IMR-90 (cell line): Measurements from ENCODE around the gene PPM1M. TPM values are rescaled to one million over a fixed set of nuclear protein-coding genes. Genes with fewer than 3 reads are reported as not detected.

ENCODE experiments used
- ATAC-seq: fragments of 200-7000 bp; cut with Tn5 transposase; 2 replicates; pipeline ENCODE4 v1.9.1; 2020; ENCODE audit warnings: low read depth, mild to moderate bottlenecking, moderate library complexity
- BruUV-seq: library from RNA; stranded (reverse); fragments of 400-500 nt; replicated peaks from 2 replicates; lab custom pipeline; 2021; lab: Mats Ljungman, UMichigan
- CTCF ChIA-PET: fragments of 300-600 bp; formaldehyde crosslinking; extraction: SDS; loops from one replicate; lab custom pipeline; 2021; ENCODE audit warnings: antibody characterized with exemption; lab: Yijun Ruan, JAX
- POLR2A ChIA-PET: fragments of 300-600 bp; sonication (Branson Sonifier 250); formaldehyde crosslinking; loops from one replicate; lab custom pipeline; 2022; ENCODE audit warnings: antibody characterized with exemption; ENCODE audit not compliant: unreplicated experiment; lab: Charles Lee
- DNase-seq: peaks from one replicate; pipeline ENCODE4 v3.0.0; 2013
- H2AFZ ChIP-seq: replicated peaks from 2 replicates; pipeline ENCODE3; 2013; ENCODE audit warnings: low read length, mild to moderate bottlenecking; ENCODE audit not compliant: poor library complexity
- H2AK5ac ChIP-seq: 2 replicates; pipeline ENCODE4 v1.6.1; 2013; ENCODE audit warnings: low read depth, low read length, inconsistent platforms
- H2AK9ac ChIP-seq: replicated peaks from 2 replicates; pipeline ENCODE3; 2013; ENCODE audit warnings: mild to moderate bottlenecking, low read depth, low read length, moderate library complexity; ENCODE audit not compliant: poor library complexity
- H2BK120ac ChIP-seq: 2 replicates; pipeline ENCODE4 v1.6.1; 2013; ENCODE audit warnings: low read depth, low read length, inconsistent platforms
- H2BK15ac ChIP-seq: 3 replicates; pipeline ENCODE4 v1.6.1; 2013; ENCODE audit warnings: low read depth, low read length, inconsistent platforms
- H2BK20ac ChIP-seq: 2 replicates; pipeline ENCODE4 v1.6.1; 2013; ENCODE audit warnings: low read depth, mild to moderate bottlenecking, inconsistent platforms, low read length, moderate library complexity
- H2BK5ac ChIP-seq: 2 replicates; pipeline ENCODE4 v1.6.1; 2013; ENCODE audit warnings: mild to moderate bottlenecking, low read depth, low read length, inconsistent platforms; ENCODE audit not compliant: poor library complexity, severe bottlenecking
- H3K14ac ChIP-seq: replicated peaks from 2 replicates; pipeline ENCODE4 v1.6.1; 2013; ENCODE audit warnings: low read depth, low read length, inconsistent platforms
- H3K18ac ChIP-seq: 2 replicates; pipeline ENCODE4 v1.6.1; 2013; ENCODE audit warnings: low read depth, low read length, control low read depth
- H3K23ac ChIP-seq: 2 replicates; pipeline ENCODE4 v1.6.1; 2013; ENCODE audit warnings: low read depth, low read length, inconsistent platforms
- H3K27ac ChIP-seq: 2 replicates; pipeline ENCODE4 v1.5.1; 2013; ENCODE audit warnings: mild to moderate bottlenecking, control low read depth, low read length; ENCODE audit not compliant: insufficient read depth
- H3K27me3 ChIP-seq: 2 replicates; pipeline ENCODE4 v1.6.1; 2013; ENCODE audit warnings: low read length; ENCODE audit not compliant: control insufficient read depth, insufficient read depth
- H3K36me3 ChIP-seq: 2 replicates; pipeline ENCODE4 v1.6.1; 2013; ENCODE audit warnings: low read length, mixed read lengths; ENCODE audit not compliant: control insufficient read depth, insufficient read depth
- H3K4ac ChIP-seq: 2 replicates; pipeline ENCODE4 v1.6.1; 2013; ENCODE audit warnings: low read depth, low read length, inconsistent platforms
- H3K4me1 ChIP-seq: 2 replicates; pipeline ENCODE4 v1.6.1; 2013; ENCODE audit warnings: low read length, mixed read lengths; ENCODE audit not compliant: control insufficient read depth, insufficient read depth
- H3K4me2 ChIP-seq: 2 replicates; pipeline ENCODE4 v1.6.1; 2013; ENCODE audit warnings: low read depth, mild to moderate bottlenecking, control low read depth, low read length, moderate library complexity
- H3K4me3 ChIP-seq: 2 replicates; pipeline ENCODE4 v1.5.1; 2013; ENCODE audit warnings: low read depth, mild to moderate bottlenecking, control low read depth, low read length, moderate library complexity; ENCODE audit not compliant: insufficient read depth
- H3K56ac ChIP-seq: 2 replicates; pipeline ENCODE4 v1.6.1; 2013; ENCODE audit warnings: low read length, inconsistent platforms; ENCODE audit not compliant: insufficient read depth; ENCODE audit errors: extremely low read depth
- H3K79me1 ChIP-seq, 2 experiments: 2 replicates each; pipeline ENCODE4 v1.6.1; 2013; ENCODE audit warnings: low read length in 2 of 2, inconsistent platforms in 1 of 2, low read depth in 1 of 2
- H3K9ac ChIP-seq: 2 replicates; pipeline ENCODE4 v1.6.1; 2013; ENCODE audit warnings: low read depth, low read length, control low read depth
- H3K9me1 ChIP-seq: 2 replicates; pipeline ENCODE4 v1.6.1; 2013; ENCODE audit warnings: low read length, inconsistent platforms; ENCODE audit not compliant: insufficient read depth
- H3K9me3 ChIP-seq: 2 replicates; pipeline ENCODE4 v1.6.1; 2013; ENCODE audit warnings: low read length; ENCODE audit not compliant: control insufficient read depth, insufficient read depth
- H4K20me1 ChIP-seq: 2 replicates; pipeline ENCODE4 v1.6.1; 2013; ENCODE audit warnings: low read length, inconsistent platforms; ENCODE audit not compliant: insufficient read depth
- H4K5ac ChIP-seq: 2 replicates; pipeline ENCODE4 v1.6.1; 2013; ENCODE audit warnings: mild to moderate bottlenecking, low read depth, low read length, control low read depth
- H4K8ac ChIP-seq, 2 experiments: 2 replicates each; pipeline ENCODE4 v1.6.1; 2013; ENCODE audit warnings: low read depth in 2 of 2, low read length in 2 of 2, control low read depth in 1 of 2, inconsistent platforms in 1 of 2
- H4K91ac ChIP-seq: 2 replicates; pipeline ENCODE4 v1.6.1; 2013; ENCODE audit warnings: low read depth, low read length, inconsistent platforms; ENCODE audit not compliant: insufficient read depth
- BHLHE40 ChIP-seq: fragments of 150-350 bp; IDR thresholded peaks from 2 replicates; pipeline ENCODE4 v1.6.1; 2016; ENCODE audit warnings: mild to moderate bottlenecking, low read depth, low read length
- MAFK ChIP-seq: IDR thresholded peaks from 2 replicates; pipeline ENCODE4 v1.6.1; 2012; ENCODE audit warnings: low read depth, low read length, improper control_type of control experiment
- MAZ ChIP-seq: IDR thresholded peaks from 2 replicates; pipeline ENCODE4 v1.6.1; 2012; ENCODE audit warnings: low read depth, mild to moderate bottlenecking, low read length, improper control_type of control experiment, moderate library complexity, borderline replicate concordance
- WGBS, 2 experiments: methylation state at CpG; one replicate each; pipeline versions ENCODE4 v1.1.5 to v1.1.7; 2013; ENCODE audit warnings: missing lambda C conversion rate in 2 of 2; ENCODE audit not compliant: insufficient read length in 1 of 2; ENCODE audit errors: extremely low coverage in 2 of 2; 5-methylcytosine and 5-hydroxymethylcytosine counted together
- dilution Hi-C: fragments of 300-500 bp; cut with HindIII; formaldehyde crosslinking; loops from one replicate; pipeline ENCODE4 v1.14.3; 2018; ENCODE audit warnings: low sequenced_read_pairs; ENCODE audit not compliant: unreplicated experiment
- in situ Hi-C: fragments of 300-500 bp; cut with MboI; formaldehyde crosslinking; loops from 3 replicates; pipeline ENCODE4 v1.14.3; 2019; ENCODE audit warnings: low sequenced_read_pairs, inconsistent platforms, mixed read lengths
- intact Hi-C: fragments of 100-400 bp; cut with micrococcal nuclease; formaldehyde crosslinking; loops from 2 replicates; pipeline ENCODE4 v1.10.0; 2022
- polyA plus RNA-seq, 3 experiments: library from polyadenylated mRNA; depleted of rRNA; stranded (reverse); fragments of >200 nt; gene quantifications; 2 replicates each; pipeline ENCODE4 v1.2.3, GENCODE V29; 2012; ENCODE audit warnings: low replicate concordance in 1 of 3
- total RNA-seq: library from RNA; depleted of rRNA; stranded (reverse); fragments of >200 nt; gene quantifications from 2 replicates; pipeline ENCODE4 v1.2.3, GENCODE V29; 2012

PPM1M gene
- total and polyA plus RNA-seq, 2 of the 4 experiments (the other 2 are of a cell fraction): 12.2 to 18.1 TPM

DNA sequence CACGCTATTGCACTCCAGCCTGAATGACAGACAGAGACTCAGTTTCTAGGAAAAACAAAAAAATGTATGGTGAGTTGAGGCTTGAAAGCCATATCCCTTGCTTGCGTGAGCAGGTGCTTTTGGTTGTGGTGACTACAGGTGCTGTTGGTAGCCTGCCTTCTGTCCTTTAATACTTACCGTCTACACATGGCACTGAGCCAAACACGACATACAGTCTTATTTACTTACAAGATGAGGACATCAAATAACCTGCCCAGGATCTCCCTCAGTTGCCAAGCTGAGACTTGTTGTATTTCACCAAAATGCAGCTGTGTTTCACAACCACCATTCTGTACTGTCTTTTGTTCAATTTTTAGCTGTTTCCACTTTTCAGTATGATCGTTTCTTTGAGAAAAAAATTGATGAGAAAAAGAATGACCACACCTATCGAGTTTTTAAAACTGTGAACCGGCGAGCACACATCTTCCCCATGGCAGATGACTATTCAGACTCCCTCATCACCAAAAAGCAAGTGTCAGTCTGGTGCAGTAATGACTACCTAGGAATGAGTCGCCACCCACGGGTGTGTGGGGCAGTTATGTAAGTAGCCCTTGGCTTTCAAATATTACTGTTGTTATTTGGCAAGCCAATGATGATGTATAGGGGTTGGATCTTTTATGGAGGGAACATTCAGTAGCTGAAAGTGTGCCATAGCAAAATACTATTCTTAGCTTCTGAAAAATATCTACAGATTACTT is 41.1 kb upstream of the PPM1M start (continued):
- no peak for TF ChIP-seq BHLHE40

DNA sequence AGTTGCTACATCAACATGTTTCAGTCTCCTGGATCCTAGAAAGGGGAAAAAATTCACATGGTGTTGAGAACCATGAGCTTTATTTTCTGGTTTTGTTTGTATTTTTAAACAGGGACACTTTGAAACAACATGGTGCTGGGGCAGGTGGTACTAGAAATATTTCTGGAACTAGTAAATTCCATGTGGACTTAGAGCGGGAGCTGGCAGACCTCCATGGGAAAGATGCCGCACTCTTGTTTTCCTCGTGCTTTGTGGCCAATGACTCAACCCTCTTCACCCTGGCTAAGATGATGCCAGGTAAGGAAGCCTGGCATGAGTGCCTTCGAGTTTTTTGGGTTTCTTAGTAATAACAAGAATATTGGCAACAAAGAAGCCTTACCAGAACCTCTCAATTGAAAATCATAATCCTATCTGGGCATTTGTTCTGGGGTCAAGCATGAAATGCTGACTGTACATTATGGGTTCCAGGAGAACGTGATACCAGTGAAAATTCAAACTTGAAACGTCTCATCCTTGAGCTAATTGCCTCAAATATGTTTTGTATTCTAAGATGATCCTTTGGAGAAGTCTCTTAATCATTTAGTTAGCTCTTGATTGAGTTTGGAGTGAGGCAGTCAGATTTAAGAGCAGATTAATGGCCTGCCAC is 39.7 kb upstream of the PPM1M start:
- no peak for TF ChIP-seq MAZ
- peak; percentile 61 for TF ChIP-seq MAFK

More for the DNA sequence above, 39.7 kb upstream of the PPM1M start:
- no peak overlapping the region for H3K56ac ChIP-seq
- H3K4me3 ChIP-seq: no peak overlapping the region
- H2AK5ac ChIP-seq: no peak overlapping the region
- H3K9me1 ChIP-seq: peaks cover 7% of the 10 kb centered on the region
- H3K4me2 ChIP-seq: no peak overlapping the region
- peaks cover 5% of the 10 kb centered on the region; the same call in 1 of the 2 replicates for H4K20me1 ChIP-seq
- no peak overlapping the region for H2BK15ac ChIP-seq
- no peak overlapping the region for H3K4ac ChIP-seq
- no peak overlapping the region for H4K8ac ChIP-seq
- no peak for ATAC-seq
- H3K9me3 ChIP-seq: no peaks in the 10 kb centered on the region
- no peak overlapping the region for H2AK9ac ChIP-seq
- H3K23ac ChIP-seq: no peak overlapping the region
- DNase-seq: no peak
- WGBS, 2 experiments: 80% methylated on average over 1 of the region's 6 CpGs; no CpG with 5 or more reads in 1 of the 2 experiments
- H2BK20ac ChIP-seq: no peak overlapping the region
- peaks cover 73% of the 10 kb centered on the region for H3K36me3 ChIP-seq
- no peak overlapping the region for H4K5ac ChIP-seq
- no peak overlapping the region for H2BK5ac ChIP-seq
- H3K27me3 ChIP-seq: no peaks in the 10 kb centered on the region
- ChIA-PET POLR2A (no interaction called here), CTCF (no interaction called here)
- H3K4me1 ChIP-seq: peaks cover 2% of the 10 kb centered on the region; the same call in 1 of the 2 replicates
- intact Hi-C loops: no loop called here
- H2AFZ ChIP-seq: no peak overlapping the region
- H3K14ac ChIP-seq: no peak overlapping the region
- in situ Hi-C loops: no loop called here
- no peak overlapping the region for H3K27ac ChIP-seq
- no peak overlapping the region for H3K9ac ChIP-seq
- H2BK120ac ChIP-seq: no peak overlapping the region
- no peak overlapping the region for H4K91ac ChIP-seq
- BruUV-seq: no TSS peak
- H3K18ac ChIP-seq: no peak overlapping the region
- peaks cover 21 to 46% of the 10 kb centered on the region in 2 experiments; a peak in 2 of 4 replicates for H3K79me1 ChIP-seq
- dilution Hi-C loops: no loop called here
